Non-pigmented ciliary epithelial cell (primary cell): ENCODE data around the gene RTCB.

Source experiments
- DNase-seq: peaks from one replicate; pipeline ENCODE4 v3.0.0-alpha.2; 2010; ENCODE audit warnings: low read depth

Gene RTCB

GRCh38 chr22:32339190-32340012 lies 72.6 kb downstream of the RTCB start:
- no peak for DNase-seq

- no peak for DNase-seq
Measured at GRCh38 chr22:32338757-32339156, 73.3 kb downstream of the RTCB start.
